IPS DF 4.7 (cell line): Measurements from ENCODE around the gene LSR.
"Not testable (repeated sequence)": the region's sequence is repeated elsewhere in the genome, so short reads cannot be mapped to it uniquely, and the experiment has no call there.

Experiments used
- DNase-seq: peaks from one replicate; pipeline ENCODE4 v3.0.0-alpha.2; 2013; ENCODE audit warnings: low spot score; ENCODE audit errors: extremely low read depth

Gene LSR

GRCh38 chr19:35219008-35219407 is 29.8 kb upstream of the LSR start:
- DNase-seq = no peak

GRCh38 chr19:35220315-35220921 is 28.4 kb upstream of the LSR start:
- DNase-seq = no peak

GRCh38 chr19:35220973-35221590 is 27.7 kb upstream of the LSR start:
- not testable (repeated sequence) for DNase-seq

GRCh38 chr19:35222373-35223015 is 26.3 kb upstream of the LSR start:
- no peak for DNase-seq

GRCh38 chr19:35223084-35223790 is 25.6 kb upstream of the LSR start:
- DNase-seq = no peak

- DNase-seq = no peak
Observed at GRCh38 chr19:35223862-35224505, 24.8 kb upstream of the LSR start.

GRCh38 chr19:35224681-35225571 is 23.9 kb upstream of the LSR start:
- DNase-seq = no peak

- DNase-seq = no peak
Observed at GRCh38 chr19:35225951-35226350, 22.9 kb upstream of the LSR start.

GRCh38 chr19:35226748-35227147 is 22.1 kb upstream of the LSR start:
- DNase-seq = no peak

GRCh38 chr19:35228177-35228930 is 20.4 kb upstream of the LSR start, which contains the start of gene FAM187B:
FAM187B (minus strand) TSS chr19:35228739; CDS start chr19:35228680, 59 bp downstream.
- no peak for DNase-seq

- no peak for DNase-seq
Observed at GRCh38 chr19:35229601-35230000, 19.2 kb upstream of the LSR start.

GRCh38 chr19:35231956-35232645 is 16.7 kb upstream of the LSR start:
- no peak for DNase-seq

GRCh38 chr19:35232912-35233311 is 15.9 kb upstream of the LSR start:
- no peak for DNase-seq

GRCh38 chr19:35236638-35237400 is 12.0 kb upstream of the LSR start:
- DNase-seq = no peak

- not testable (repeated sequence) for DNase-seq
Observed at GRCh38 chr19:35239597-35239996, 9.2 kb upstream of the LSR start.

GRCh38 chr19:35240327-35240726 is 8.5 kb upstream of the LSR start:
- DNase-seq = no peak

- no peak for DNase-seq
Observed at GRCh38 chr19:35241417-35241816, 7.4 kb upstream of the LSR start.

- no peak for DNase-seq
Observed at GRCh38 chr19:35246466-35247092, 2.2 kb upstream of the LSR start.
